Peyer's patch (tissue), 4 donors: ENCODE data around the gene OR52D1.

Experiments
- CTCF ChIP-seq, 6 experiments: fragments of 450-650 bp in 4 of 6; fragments of 200-600 bp in 2 of 6; sonication (generic) in 1 of 6; IDR thresholded peaks; one replicate each; pipeline ENCODE4 v1.5.1; 2017 to 2019; ENCODE audit warnings: antibody characterized with exemption in 6 of 6, mild to moderate bottlenecking in 3 of 6, moderate library complexity in 1 of 6
- POLR2A ChIP-seq, 2 donors: fragments of 450-650 bp; IDR thresholded peaks; one replicate each; pipeline ENCODE4 v1.5.1; 2017; ENCODE audit warnings: antibody characterized with exemption in 2 of 2, mild to moderate bottlenecking in 2 of 2, moderate library complexity in 2 of 2

GRCh38 chr11:5488385-5488784 is at the start of gene OR52D1:
- TF ChIP-seq POLR2A (IDR thresholded peaks at IDR 0.05): no peak
- no peak for TF ChIP-seq CTCF (IDR thresholded peaks at IDR 0.05)
